ENCODE measurements around the gene GREB1L. TPM values are rescaled to one million over a fixed set of nuclear protein-coding genes. Genes with fewer than 3 reads are reported as not detected.

GREB1L gene
- total and polyA plus RNA-seq, 2 donors (not counting 1 experiment from before 2014, with no cell fraction given): not detected

- no peak overlapping the region for H3K27ac ChIP-seq (ENCODE audit: low read length in 2 of 2)
- Mint-ChIP-seq H3K4me3 (no peak overlapping the region), H3K27ac (no peak overlapping the region), H3K4me1 (no peaks in the 10 kb centered on the region), H3K9me3 (ENCODE audit: insufficient read depth) (no peaks in the 10 kb centered on the region), H3K27me3 (peaks cover 4% of the 10 kb centered on the region)
- no peak overlapping the region for H2AFZ ChIP-seq (ENCODE audit: insufficient read depth, low read depth, low read length, poor library complexity, severe bottlenecking)
- H3K79me2 ChIP-seq (ENCODE audit: control insufficient read depth, insufficient read depth, low read length): no peaks in the 10 kb centered on the region
- no peak for TF ChIP-seq CTCF (IDR thresholded peaks at IDR 0.05)
- TF ChIP-seq EZH2 (IDR thresholded peaks at IDR 0.05; ENCODE audit: borderline replicate concordance, insufficient read depth, low read depth, low read length, poor library complexity, severe bottlenecking): no peak
- H3K9me3 ChIP-seq (ENCODE audit: control extremely low read depth in 1 of 3, control insufficient read depth in 2 of 3, insufficient read depth in 1 of 3, low read length in 2 of 3): no peaks in the 10 kb centered on the region
- CTCF ChIA-PET: no interaction called here
- no peak for DNase-seq
- ATAC-seq (ENCODE audit: low read depth): no peak
- intact Hi-C loops (cut with micrococcal nuclease): no loop called here
- H3K4me2 ChIP-seq (replicated peaks; ENCODE audit: low read depth, low read length, poor library complexity, severe bottlenecking): no peak overlapping the region
- no peak overlapping the region for H3K9ac ChIP-seq (ENCODE audit: low read length)
- WGBS (ENCODE audit: insufficient coverage): no CpG with 5 or more reads among the region's 1 CpG
- POLR2A ChIA-PET: no interaction called here
- H3K27me3 ChIP-seq (replicated peaks in 1 of 4; ENCODE audit: control extremely low read depth in 1 of 4, control insufficient read depth in 3 of 4, insufficient read depth in 4 of 4, low read length in 3 of 4): no peaks in the 10 kb centered on the region
- H3K4me1 ChIP-seq (ENCODE audit: control insufficient read depth in 2 of 2, insufficient read depth in 2 of 2, low read length in 2 of 2): no peaks in the 10 kb centered on the region
- no peaks in the 10 kb centered on the region for H4K20me1 ChIP-seq (ENCODE audit: control insufficient read depth, insufficient read depth, low read length, poor library complexity, severe bottlenecking)
- no peaks in the 10 kb centered on the region for H3K36me3 ChIP-seq (replicated peaks in 1 of 2; ENCODE audit: control extremely low read depth in 1 of 2, control insufficient read depth in 1 of 2, extremely low read depth in 1 of 2, insufficient read depth in 2 of 2, low read length in 1 of 2)
- no peak overlapping the region for H3K4me3 ChIP-seq (ENCODE audit: control extremely low read depth in 1 of 5, extremely low read depth in 1 of 5, insufficient read depth in 1 of 5, low read depth in 2 of 5, low read length in 4 of 5)
Observed at GRCh38 chr18:21269349-21269748, 27.3 kb downstream of the GREB1L start.

GRCh38 chr18:21270453-21270852 lies 28.4 kb downstream of the GREB1L start:
- H3K36me3 ChIP-seq (replicated peaks in 1 of 2; ENCODE audit: control extremely low read depth in 1 of 2, control insufficient read depth in 1 of 2, extremely low read depth in 1 of 2, insufficient read depth in 2 of 2, low read length in 1 of 2): no peaks in the 10 kb centered on the region
- Mint-ChIP-seq H3K27me3 (peaks cover 4% of the 10 kb centered on the region), H3K4me3 (no peak overlapping the region), H3K9me3 (ENCODE audit: insufficient read depth) (no peaks in the 10 kb centered on the region), H3K27ac (no peak overlapping the region), H3K4me1 (no peaks in the 10 kb centered on the region)
- no peaks in the 10 kb centered on the region for H3K9me3 ChIP-seq (ENCODE audit: control extremely low read depth in 1 of 3, control insufficient read depth in 2 of 3, insufficient read depth in 1 of 3, low read length in 2 of 3)
- ChIA-PET CTCF (no interaction called here), POLR2A (no interaction called here)
- no peak for TF ChIP-seq EZH2 (IDR thresholded peaks at IDR 0.05; ENCODE audit: borderline replicate concordance, insufficient read depth, low read depth, low read length, poor library complexity, severe bottlenecking)
- TF ChIP-seq CTCF (IDR thresholded peaks at IDR 0.05): no peak
- ATAC-seq (ENCODE audit: low read depth) (no peak), DNase-seq (no peak)
- 100% methylated on average over 1 of the region's 3 CpGs for WGBS (ENCODE audit: insufficient coverage)
- no peak overlapping the region for H3K4me2 ChIP-seq (replicated peaks; ENCODE audit: low read depth, low read length, poor library complexity, severe bottlenecking)
- H4K20me1 ChIP-seq (ENCODE audit: control insufficient read depth, insufficient read depth, low read length, poor library complexity, severe bottlenecking): no peaks in the 10 kb centered on the region
- no peak overlapping the region for H3K9ac ChIP-seq (ENCODE audit: low read length)
- no peak overlapping the region for H3K4me3 ChIP-seq (ENCODE audit: control extremely low read depth in 1 of 5, extremely low read depth in 1 of 5, insufficient read depth in 1 of 5, low read depth in 2 of 5, low read length in 4 of 5)
- no peaks in the 10 kb centered on the region for H3K79me2 ChIP-seq (ENCODE audit: control insufficient read depth, insufficient read depth, low read length)
- H3K4me1 ChIP-seq (ENCODE audit: control insufficient read depth in 2 of 2, insufficient read depth in 2 of 2, low read length in 2 of 2): no peaks in the 10 kb centered on the region
- H2AFZ ChIP-seq (ENCODE audit: insufficient read depth, low read depth, low read length, poor library complexity, severe bottlenecking): no peak overlapping the region
- no peaks in the 10 kb centered on the region for H3K27me3 ChIP-seq (replicated peaks in 1 of 4; ENCODE audit: control extremely low read depth in 1 of 4, control insufficient read depth in 3 of 4, insufficient read depth in 4 of 4, low read length in 3 of 4)
- H3K27ac ChIP-seq (ENCODE audit: low read length in 2 of 2): no peak overlapping the region
- intact Hi-C loops (cut with micrococcal nuclease): no loop called here

Data from B cell (primary cell).